CD4-positive, alpha-beta T cell treated with Interleukin-15 for 1 hour (primary cell): ENCODE measurements around the gene PVALEF.

ENCODE experiments used
- DNase-seq: peaks from one replicate; pipeline ENCODE4 v3.0.0-alpha.2; 2020

Gene PVALEF

GRCh38 chr17:81165246-81166032 lies at the start of gene PVALEF:
TSS of gene PVALEF (plus strand) at chr17:81165507. CDS start at chr17:81181227, 15,720 bp downstream.
- DNase-seq, result no peak

- no peak for DNase-seq
These were observed 49.4 kb upstream of the PVALEF start for GRCh38 chr17:81115749-81116464.

- DNase-seq, result no peak
These were observed 48.6 kb upstream of the PVALEF start for GRCh38 chr17:81116704-81117103.

GRCh38 chr17:81117672-81118198 lies 47.6 kb upstream of the PVALEF start:
- DNase-seq, result no peak

GRCh38 chr17:81118308-81119221 lies 46.7 kb upstream of the PVALEF start:
- no peak for DNase-seq

GRCh38 chr17:81119223-81120148 lies 45.8 kb upstream of the PVALEF start:
- peak; percentile 91 for DNase-seq

- no peak for DNase-seq
These were observed 45.2 kb upstream of the PVALEF start for GRCh38 chr17:81120149-81120484.

- DNase-seq, result no peak
These were observed 44.3 kb upstream of the PVALEF start for GRCh38 chr17:81120695-81121621.

GRCh38 chr17:81121841-81122733 lies 43.2 kb upstream of the PVALEF start:
- DNase-seq, result no peak

GRCh38 chr17:81123052-81124048 lies 42.0 kb upstream of the PVALEF start:
- no peak for DNase-seq

GRCh38 chr17:81124377-81124776 lies 40.9 kb upstream of the PVALEF start:
- DNase-seq, result no peak

GRCh38 chr17:81125573-81126081 lies 39.7 kb upstream of the PVALEF start:
- no peak for DNase-seq

- no peak for DNase-seq
These were observed 38.8 kb upstream of the PVALEF start for GRCh38 chr17:81126281-81127132.

- no peak for DNase-seq
These were observed 38.2 kb upstream of the PVALEF start for GRCh38 chr17:81127133-81127455.

- DNase-seq, result no peak
These were observed 37.7 kb upstream of the PVALEF start for GRCh38 chr17:81127526-81128177.

- DNase-seq, result no peak
These were observed 37.0 kb upstream of the PVALEF start for GRCh38 chr17:81128338-81128737.

GRCh38 chr17:81128774-81129173 lies 36.5 kb upstream of the PVALEF start:
- DNase-seq, result no peak
